Measurements from ENCODE around the gene MAP3K12.

MAP3K12 gene

DNA sequence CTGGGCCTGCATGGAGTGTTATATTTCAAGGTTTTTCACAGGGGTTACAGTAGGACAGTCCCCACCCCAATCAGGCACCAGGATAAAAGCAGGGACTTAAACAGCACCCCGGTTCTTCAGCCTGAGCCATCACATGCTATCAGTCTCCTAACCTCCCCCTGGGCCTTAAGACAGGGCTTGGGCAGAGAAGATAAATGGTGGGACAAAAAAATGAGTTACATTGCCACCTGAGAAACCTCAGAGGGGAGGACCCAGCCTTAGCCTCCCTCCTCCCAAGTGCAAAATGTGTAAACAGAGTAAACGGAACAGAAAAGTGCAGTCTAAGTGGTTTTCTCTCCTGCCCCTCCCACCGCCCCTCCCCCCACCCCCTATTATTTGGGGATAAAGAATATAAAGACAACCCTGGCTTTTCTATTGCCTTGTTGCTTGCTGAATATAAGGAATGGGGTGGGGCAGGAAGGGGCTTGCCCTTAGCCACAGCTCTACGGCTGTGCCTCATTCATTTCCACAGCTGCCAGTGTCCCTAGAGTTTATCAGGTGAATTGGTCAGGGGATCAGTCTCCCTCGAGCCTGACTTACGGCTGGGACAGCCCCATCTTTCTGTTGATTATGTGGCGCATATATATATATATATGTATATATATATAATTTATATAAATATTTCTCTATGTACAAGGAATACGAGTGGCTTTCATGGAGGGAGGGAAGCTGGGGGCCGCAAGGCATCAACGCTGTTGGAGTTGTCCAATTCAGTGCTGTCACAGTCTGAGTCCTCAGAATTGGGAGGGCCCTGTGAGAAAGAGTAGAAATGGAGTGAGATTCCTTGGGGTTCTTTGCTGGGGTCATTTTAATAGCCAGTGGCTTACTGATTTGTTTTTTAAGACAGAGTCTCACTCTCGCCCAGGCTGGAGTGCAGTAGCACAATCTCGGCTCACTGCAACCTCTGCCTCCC, 18.5 kb downstream of the MAP3K12 start:
- POLR2A ChIA-PET = interaction anchor here (1.6 to 3.6 kb wide), 4 partner anchors 11 to 25 kb away, joined by 4 to 17 read pairs (median 8); partner anchors contain the start of gene TARBP2
- DNase-seq (ENCODE audit: low read depth, low spot score) = no peak
- no peak overlapping the region for H3K4me3 ChIP-seq (ENCODE audit: low read depth, low read length)
- TF ChIP-seq, protein P1, sequence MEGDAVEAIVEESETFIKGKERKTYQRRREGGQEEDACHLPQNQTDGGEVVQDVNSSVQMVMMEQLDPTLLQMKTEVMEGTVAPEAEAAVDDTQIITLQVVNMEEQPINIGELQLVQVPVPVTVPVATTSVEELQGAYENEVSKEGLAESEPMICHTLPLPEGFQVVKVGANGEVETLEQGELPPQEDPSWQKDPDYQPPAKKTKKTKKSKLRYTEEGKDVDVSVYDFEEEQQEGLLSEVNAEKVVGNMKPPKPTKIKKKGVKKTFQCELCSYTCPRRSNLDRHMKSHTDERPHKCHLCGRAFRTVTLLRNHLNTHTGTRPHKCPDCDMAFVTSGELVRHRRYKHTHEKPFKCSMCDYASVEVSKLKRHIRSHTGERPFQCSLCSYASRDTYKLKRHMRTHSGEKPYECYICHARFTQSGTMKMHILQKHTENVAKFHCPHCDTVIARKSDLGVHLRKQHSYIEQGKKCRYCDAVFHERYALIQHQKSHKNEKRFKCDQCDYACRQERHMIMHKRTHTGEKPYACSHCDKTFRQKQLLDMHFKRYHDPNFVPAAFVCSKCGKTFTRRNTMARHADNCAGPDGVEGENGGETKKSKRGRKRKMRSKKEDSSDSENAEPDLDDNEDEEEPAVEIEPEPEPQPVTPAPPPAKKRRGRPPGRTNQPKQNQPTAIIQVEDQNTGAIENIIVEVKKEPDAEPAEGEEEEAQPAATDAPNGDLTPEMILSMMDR (IDR thresholded peaks at IDR 0.05; ENCODE audit: insufficient read depth, low read length, missing control alignments) = no peak
- CTCF ChIA-PET = interaction anchor here (1.1 to 11.2 kb wide), 5 partner anchors 12 to 158 kb away, joined by 4 to 99 read pairs (median 5); partner anchors contain the start of gene NPFF

DNA sequence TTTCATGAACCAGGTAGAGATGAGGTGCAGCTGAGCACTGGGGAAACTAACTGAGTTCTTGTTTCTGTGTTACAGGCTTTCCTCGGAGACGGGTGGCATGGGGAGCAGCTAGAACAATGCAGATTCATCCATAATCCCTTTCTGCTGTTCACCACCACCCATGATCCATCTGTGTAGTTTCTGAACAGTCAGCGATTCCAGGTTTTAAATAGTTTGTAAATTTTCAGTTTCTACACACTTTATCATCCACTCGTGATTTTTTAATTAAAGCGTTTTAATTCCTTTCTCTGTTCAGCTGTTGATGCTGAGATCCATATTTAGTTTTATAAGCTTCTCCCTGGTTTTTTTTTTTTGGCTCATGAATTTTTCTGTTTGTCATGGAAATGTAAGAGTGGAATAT, 19.9 kb downstream of the MAP3K12 start:
- POLR2A ChIA-PET = interaction anchor here (1.6 kb wide), 2 partner anchors 13 to 21 kb away, joined by 4 to 7 read pairs; partner anchors contain the start of gene TARBP2
- no peak for DNase-seq (ENCODE audit: low read depth, low spot score)
- TF ChIP-seq, protein P1 (IDR thresholded peaks at IDR 0.05; ENCODE audit: insufficient read depth, low read length, missing control alignments) = no peak
- H3K4me3 ChIP-seq (ENCODE audit: low read depth, low read length) = no peak overlapping the region
- CTCF ChIA-PET = interaction anchor here (0.6 to 11.2 kb wide), 11 partner anchors 11 to 267 kb away, joined by 3 to 99 read pairs (median 5); partner anchors contain the start of genes MAP3K12 and NPFF

DNA sequence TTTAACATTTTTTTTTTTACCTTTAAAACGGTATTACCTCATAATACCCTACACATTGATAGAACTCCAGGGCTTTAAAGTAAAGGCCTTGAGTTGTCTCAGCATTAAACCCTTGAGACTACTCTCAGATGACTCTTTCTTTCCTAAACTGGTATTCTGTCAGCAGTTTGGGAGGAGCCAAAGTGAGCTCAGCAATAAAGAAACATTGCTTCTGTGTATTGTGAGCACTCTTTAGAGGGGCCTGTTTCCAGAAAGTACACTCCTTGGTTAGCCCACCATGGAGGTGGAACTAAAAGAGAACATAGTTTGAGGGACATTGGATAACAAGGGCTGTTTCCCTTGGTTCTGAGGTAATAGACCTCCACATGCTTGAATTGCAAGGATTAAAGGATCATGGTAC, 20.4 kb downstream of the MAP3K12 start:
- ChIA-PET CTCF (interaction anchor here (0.6 to 11.2 kb wide), 10 partner anchors 12 to 267 kb away, joined by 3 to 99 read pairs (median 5); partner anchors contain the start of genes MAP3K12 and NPFF), POLR2A (interaction anchor here (1.6 kb wide), 2 partner anchors 13 to 21 kb away, joined by 4 to 7 read pairs; partner anchors contain the start of gene TARBP2)
- no peak overlapping the region for H3K4me3 ChIP-seq (ENCODE audit: low read depth, low read length)
- TF ChIP-seq, protein P1 (IDR thresholded peaks at IDR 0.05; ENCODE audit: insufficient read depth, low read length, missing control alignments) = no peak
- no peak for DNase-seq (ENCODE audit: low read depth, low spot score)

DNA sequence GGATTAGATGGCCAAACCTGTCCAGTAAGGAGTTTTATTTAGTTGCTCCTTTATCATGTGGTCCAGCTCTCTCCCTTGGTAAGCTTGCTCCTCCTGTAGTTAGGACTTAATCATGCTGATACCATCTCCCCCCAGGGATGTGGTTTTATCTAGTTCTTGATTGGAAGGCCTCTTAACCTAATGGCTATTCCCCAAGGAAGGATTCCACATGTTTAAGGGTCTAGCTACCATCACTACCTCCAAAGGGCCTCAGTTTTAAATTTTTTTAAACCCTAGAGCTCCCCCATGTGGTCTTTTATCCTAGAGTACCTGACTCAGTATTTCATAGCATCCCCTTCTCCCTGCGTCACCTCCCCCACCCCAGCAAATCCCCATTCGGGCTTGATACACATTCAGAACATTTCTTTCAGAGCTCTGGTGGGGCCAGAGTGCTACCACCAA, 22.5 kb downstream of the MAP3K12 start:
- TF ChIP-seq, protein P1 (IDR thresholded peaks at IDR 0.05; ENCODE audit: insufficient read depth, low read length, missing control alignments) = no peak
- DNase-seq (ENCODE audit: low read depth, low spot score) = no peak
- POLR2A ChIA-PET = interaction anchor here (1.4 kb wide), 1 partner anchor 15 kb away, joined by 4 read pairs; no protein-coding TSS in a partner anchor
- no peak overlapping the region for H3K4me3 ChIP-seq (ENCODE audit: low read depth, low read length)
- CTCF ChIA-PET = interaction anchor here (1.1 to 11.2 kb wide), 15 partner anchors 9 to 155 kb away, joined by 3 to 99 read pairs (median 5); partner anchors contain the start of genes MAP3K12 and NPFF

DNA sequence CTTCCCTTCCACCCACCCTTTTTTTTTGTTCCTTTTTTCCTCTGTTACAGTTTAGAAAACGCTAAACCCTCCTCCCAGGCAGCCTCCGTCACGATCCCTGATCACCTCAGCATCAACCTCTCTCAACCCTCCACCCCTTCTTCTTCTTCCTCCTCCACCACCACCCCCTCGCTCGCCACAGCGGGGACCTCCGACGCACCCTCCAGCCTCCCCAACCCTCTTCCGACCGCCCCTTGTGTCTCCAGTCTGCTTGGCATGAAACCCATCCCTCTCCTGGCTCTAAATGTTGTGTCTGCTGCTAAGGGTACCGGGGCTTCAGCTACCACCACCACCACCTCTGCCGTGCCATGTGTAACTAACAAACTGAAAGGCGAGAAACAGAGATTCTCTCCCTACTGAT, 24.4 kb downstream of the MAP3K12 start:
- CTCF ChIA-PET = interaction anchor here (0.9 to 11.2 kb wide), 7 partner anchors 9 to 122 kb away, joined by 3 to 99 read pairs (median 9); partner anchors contain the start of genes NPFF and TARBP2
- POLR2A ChIA-PET = interaction anchor here (0.6 to 1.7 kb wide), 3 partner anchors 10 to 26 kb away, joined by 3 to 4 read pairs (median 3); no protein-coding TSS in a partner anchor
- no peak for DNase-seq (ENCODE audit: low read depth, low spot score)
- H3K4me3 ChIP-seq (ENCODE audit: low read depth, low read length) = no peak overlapping the region
- TF ChIP-seq, protein P1 (IDR thresholded peaks at IDR 0.05; ENCODE audit: insufficient read depth, low read length, missing control alignments) = no peak

All from AG04449 (cell line).